ENCODE results near the gene PNKP. TPM values are rescaled to one million over a fixed set of nuclear protein-coding genes. Genes with fewer than 3 reads are reported as not detected.
A peak's percentile ranks its signal among the peaks of the same experiment; 100 is the strongest.

PNKP gene
- total and polyA plus RNA-seq, 2 of the 8 experiments (the other 6 are each of a cell fraction or from before 2014, with no cell fraction given): 45.8 to 105 TPM

DNA sequence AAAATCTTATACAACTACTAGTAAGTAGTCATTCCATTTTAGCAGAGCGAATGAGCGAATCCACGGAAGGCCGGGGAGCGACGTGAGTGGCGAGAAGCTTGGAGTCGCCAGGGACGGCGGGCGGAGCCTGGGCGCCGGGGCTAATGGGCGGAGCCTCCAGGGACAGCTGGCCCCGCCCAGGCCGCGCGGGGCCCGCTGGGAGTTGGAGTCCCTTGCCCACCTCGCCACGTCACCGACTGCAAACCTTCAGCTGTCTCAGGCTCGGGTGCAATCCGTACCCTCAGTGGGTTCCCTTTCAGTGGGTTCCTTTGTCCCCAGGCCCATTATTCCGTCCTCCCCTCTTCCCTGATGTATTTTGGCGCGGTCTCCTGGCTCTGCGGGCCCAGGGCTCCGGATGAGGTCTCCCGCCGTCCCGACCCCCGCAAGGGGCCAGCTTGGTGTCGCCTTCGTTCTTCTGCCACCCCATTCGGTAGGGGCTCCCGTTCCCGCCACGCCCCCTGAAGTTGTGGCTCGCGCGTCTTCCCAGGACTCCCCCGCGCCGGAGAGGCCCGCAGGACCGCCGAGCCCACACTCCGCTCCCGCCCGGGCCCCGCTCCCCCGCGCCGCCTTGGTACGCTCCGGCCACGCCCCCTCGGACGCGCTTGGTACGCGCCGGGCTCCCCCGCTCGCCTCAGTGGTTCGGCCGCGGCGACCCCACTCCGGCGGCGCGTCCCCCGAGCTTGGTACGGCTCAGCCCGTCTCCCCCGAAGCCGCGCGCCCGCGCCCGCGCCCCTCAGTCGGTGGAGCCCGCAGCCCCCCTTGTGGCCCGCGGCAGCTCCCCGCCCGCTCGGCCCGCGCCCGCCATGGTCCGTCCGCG lies 16.7 kb downstream of the PNKP start, which contains the start of gene PTOV1 (continued):
- TF ChIP-seq, protein P1, sequence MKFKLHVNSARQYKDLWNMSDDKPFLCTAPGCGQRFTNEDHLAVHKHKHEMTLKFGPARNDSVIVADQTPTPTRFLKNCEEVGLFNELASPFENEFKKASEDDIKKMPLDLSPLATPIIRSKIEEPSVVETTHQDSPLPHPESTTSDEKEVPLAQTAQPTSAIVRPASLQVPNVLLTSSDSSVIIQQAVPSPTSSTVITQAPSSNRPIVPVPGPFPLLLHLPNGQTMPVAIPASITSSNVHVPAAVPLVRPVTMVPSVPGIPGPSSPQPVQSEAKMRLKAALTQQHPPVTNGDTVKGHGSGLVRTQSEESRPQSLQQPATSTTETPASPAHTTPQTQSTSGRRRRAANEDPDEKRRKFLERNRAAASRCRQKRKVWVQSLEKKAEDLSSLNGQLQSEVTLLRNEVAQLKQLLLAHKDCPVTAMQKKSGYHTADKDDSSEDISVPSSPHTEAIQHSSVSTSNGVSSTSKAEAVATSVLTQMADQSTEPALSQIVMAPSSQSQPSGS (IDR thresholded peaks at IDR 0.05; ENCODE audit: low read length): no peak
- TF ChIP-seq CREB1 (IDR thresholded peaks at IDR 0.05) (peak; percentile 96), TAF1 (IDR thresholded peaks at IDR 0.05; ENCODE audit: low read depth, low read length) (peak; percentile 89), SP4 (IDR thresholded peaks at IDR 0.05; ENCODE audit: low read length) (peak; percentile 42; the same call in 1 of the 2 replicates), CBX8 (IDR thresholded peaks at IDR 0.05; ENCODE audit: borderline replicate concordance, low read depth, low read length) (no peak), NRF1 (IDR thresholded peaks at IDR 0.05; ENCODE audit: low read depth, low read length) (no peak), CHD2 (IDR thresholded peaks at IDR 0.05; ENCODE audit: low read length) (no peak), NANOG (IDR thresholded peaks at IDR 0.05; ENCODE audit: insufficient read depth, low read depth, low read length, poor library complexity, severe bottlenecking) (no peak), TEAD4 (IDR thresholded peaks at IDR 0.05; ENCODE audit: low read depth, low read length) (0 out of 2 replicates have a peak, but pooled peaks have one; percentile 4), POLR2A (IDR thresholded peaks at IDR 0.05; ENCODE audit: control extremely low read depth in 1 of 2, low read depth in 2 of 2, low read length in 2 of 2) (peak; percentile 41 to 70), TBP (IDR thresholded peaks at IDR 0.05; ENCODE audit: low read depth, low read length) (peak; percentile 80), POLR2AphosphoS5 (IDR thresholded peaks at IDR 0.05; ENCODE audit: low read depth, low read length) (peak; percentile 72), KDM1A (IDR thresholded peaks at IDR 0.05; ENCODE audit: borderline replicate concordance, low read length) (no peak), BRCA1 (IDR thresholded peaks at IDR 0.05; ENCODE audit: low read depth, low read length) (peak; percentile 45; the same call in 1 of the 2 replicates), CTBP2 (IDR thresholded peaks at IDR 0.05; ENCODE audit: borderline replicate concordance, insufficient read depth, insufficient read length, low read length) (no peak), RFX5 (IDR thresholded peaks at IDR 0.05; ENCODE audit: borderline replicate concordance, low read depth, low read length) (no peak), HDAC2 (IDR thresholded peaks at IDR 0.05; ENCODE audit: borderline replicate concordance in 1 of 2, low read depth in 2 of 2, low read length in 2 of 2) (0 out of 4 replicates have a peak, but pooled peaks have one; percentile 26 to 54), PHF8 (conservative IDR thresholded peaks at IDR 0.05; ENCODE audit: low read depth, low read length) (peak; percentile 68), CBX5 (IDR thresholded peaks at IDR 0.05; ENCODE audit: low read depth, low read length) (no peak), SRF (IDR thresholded peaks at IDR 0.05; ENCODE audit: low read depth, low read length) (peak; percentile 68), RBBP5 (IDR thresholded peaks at IDR 0.05; ENCODE audit: borderline replicate concordance, low read depth, low read length) (no peak)
- TF ChIP-seq, protein P2, sequence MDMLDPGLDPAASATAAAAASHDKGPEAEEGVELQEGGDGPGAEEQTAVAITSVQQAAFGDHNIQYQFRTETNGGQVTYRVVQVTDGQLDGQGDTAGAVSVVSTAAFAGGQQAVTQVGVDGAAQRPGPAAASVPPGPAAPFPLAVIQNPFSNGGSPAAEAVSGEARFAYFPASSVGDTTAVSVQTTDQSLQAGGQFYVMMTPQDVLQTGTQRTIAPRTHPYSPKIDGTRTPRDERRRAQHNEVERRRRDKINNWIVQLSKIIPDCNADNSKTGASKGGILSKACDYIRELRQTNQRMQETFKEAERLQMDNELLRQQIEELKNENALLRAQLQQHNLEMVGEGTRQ (IDR thresholded peaks at IDR 0.05; ENCODE audit: low read length): no peak

All from H1 (cell line).